Measurements from ENCODE around the gene GLRA1.

GRCh38 chr5:151961557-151961956 is 36.9 kb upstream of the GLRA1 start:
- TF ChIP-seq, protein P1, sequence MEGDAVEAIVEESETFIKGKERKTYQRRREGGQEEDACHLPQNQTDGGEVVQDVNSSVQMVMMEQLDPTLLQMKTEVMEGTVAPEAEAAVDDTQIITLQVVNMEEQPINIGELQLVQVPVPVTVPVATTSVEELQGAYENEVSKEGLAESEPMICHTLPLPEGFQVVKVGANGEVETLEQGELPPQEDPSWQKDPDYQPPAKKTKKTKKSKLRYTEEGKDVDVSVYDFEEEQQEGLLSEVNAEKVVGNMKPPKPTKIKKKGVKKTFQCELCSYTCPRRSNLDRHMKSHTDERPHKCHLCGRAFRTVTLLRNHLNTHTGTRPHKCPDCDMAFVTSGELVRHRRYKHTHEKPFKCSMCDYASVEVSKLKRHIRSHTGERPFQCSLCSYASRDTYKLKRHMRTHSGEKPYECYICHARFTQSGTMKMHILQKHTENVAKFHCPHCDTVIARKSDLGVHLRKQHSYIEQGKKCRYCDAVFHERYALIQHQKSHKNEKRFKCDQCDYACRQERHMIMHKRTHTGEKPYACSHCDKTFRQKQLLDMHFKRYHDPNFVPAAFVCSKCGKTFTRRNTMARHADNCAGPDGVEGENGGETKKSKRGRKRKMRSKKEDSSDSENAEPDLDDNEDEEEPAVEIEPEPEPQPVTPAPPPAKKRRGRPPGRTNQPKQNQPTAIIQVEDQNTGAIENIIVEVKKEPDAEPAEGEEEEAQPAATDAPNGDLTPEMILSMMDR (IDR thresholded peaks at IDR 0.05 in 8 of 11, conservative IDR thresholded peaks at IDR 0.05 in 3 of 11), result no peak
- no peak for TF ChIP-seq POLR2AphosphoS5 (IDR thresholded peaks at IDR 0.05)
